HepG2 (cell line): ENCODE data around the gene AFF1. TPM values are rescaled to one million over a fixed set of nuclear protein-coding genes. Genes with fewer than 3 reads are reported as not detected.

Source experiments
- ELF4 ChIP-seq: sonication (generic); formaldehyde crosslinking; IDR thresholded peaks from 2 replicates; pipeline ENCODE4 v1.5.0; 2020; ENCODE audit warnings: missing genetic modification reagents, mild to moderate bottlenecking, moderate library complexity, borderline replicate concordance
- HBP1 ChIP-seq: IDR thresholded peaks from 2 replicates; pipeline ENCODE4 v1.6.1; 2016; ENCODE audit warnings: low read depth, control low read depth
- MATR3 ChIP-seq: sonication (generic); formaldehyde crosslinking; IDR thresholded peaks from 2 replicates; pipeline ENCODE4 v1.4.0; 2020; ENCODE audit warnings: missing genetic modification reagents
- SP5 ChIP-seq: IDR thresholded peaks from 2 replicates; pipeline ENCODE4 v1.6.1; 2016; ENCODE audit warnings: low read depth, borderline replicate concordance
- TFDP2 ChIP-seq: sonication (generic); formaldehyde crosslinking; IDR thresholded peaks from 2 replicates; pipeline ENCODE4 v1.4.0; 2020; ENCODE audit warnings: missing genetic modification reagents
- ZBTB44 ChIP-seq: sonication (generic); formaldehyde crosslinking; IDR thresholded peaks from 2 replicates; pipeline ENCODE4 v1.4.0; 2020; ENCODE audit warnings: missing genetic modification reagents
- ZFX ChIP-seq: sonication (generic); formaldehyde crosslinking; IDR thresholded peaks from 2 replicates; pipeline ENCODE4 v1.4.0; 2020; ENCODE audit warnings: mild to moderate bottlenecking, low read depth, missing genetic modification reagents, moderate library complexity
- ZNF207 ChIP-seq: fragments of 450-650 bp; IDR thresholded peaks from 2 replicates; pipeline ENCODE4 v1.6.1; 2016; ENCODE audit warnings: antibody characterized with exemption, borderline replicate concordance
- ZNF264 ChIP-seq: sonication (generic); formaldehyde crosslinking; IDR thresholded peaks from 2 replicates; pipeline ENCODE4 v1.4.0; 2020; ENCODE audit warnings: missing genetic modification reagents
- ZNF547 ChIP-seq: sonication (generic); formaldehyde crosslinking; IDR thresholded peaks from 2 replicates; pipeline ENCODE4 v1.5.1; 2020; ENCODE audit warnings: mild to moderate bottlenecking, missing genetic modification reagents
- ZNF557 ChIP-seq: sonication (generic); formaldehyde crosslinking; IDR thresholded peaks from 2 replicates; pipeline ENCODE4 v1.4.0; 2020; ENCODE audit warnings: missing genetic modification reagents
- ZNF83 ChIP-seq: sonication (generic); formaldehyde crosslinking; IDR thresholded peaks from 2 replicates; pipeline ENCODE4 v1.4.0; 2020; ENCODE audit warnings: missing genetic modification reagents, mild to moderate bottlenecking, borderline replicate concordance
- polyA plus RNA-seq, 8 experiments: library from polyadenylated mRNA; depleted of rRNA in 3 of 8; stranded (reverse) in 7 of 8; unstranded in 1 of 8; fragments of >200 nt; fragmentation: Illumina TruSeq in 4 of 8; extraction: Trizol in 4 of 8; gene quantifications; 2 replicates each; pipeline versions ENCODE4 v1.2.1 to v1.2.3, GENCODE V29; 2011 to 2016; ENCODE audit warnings: low read depth in 4 of 8, missing spikeins in 1 of 8, mixed read lengths in 1 of 8; ENCODE audit not compliant: insufficient read depth in 1 of 8
- total RNA-seq, 5 experiments: library from RNA; depleted of rRNA; stranded (reverse); fragments of >200 nt; fragmentation: Illumina TruSeq; extraction: Trizol; gene quantifications; 2 replicates each; pipeline ENCODE4 v1.2.3, GENCODE V29; 2016; ENCODE audit warnings: low read depth in 1 of 5
- TF ChIP-seq, protein P1 (sequence below): sonication (generic); formaldehyde crosslinking; conservative IDR thresholded peaks from 2 replicates; pipeline ENCODE4 v1.4.0; 2020; ENCODE audit warnings: missing genetic modification reagents
- TF ChIP-seq, protein P2 (sequence below): sonication (generic); formaldehyde crosslinking; IDR thresholded peaks from 2 replicates; pipeline ENCODE4 v1.8.1; 2023; ENCODE audit warnings: mild to moderate bottlenecking, inconsistent platforms, moderate library complexity, missing genetic modification reagents, borderline replicate concordance
- TF ChIP-seq, protein P3 (sequence below): sonication (generic); formaldehyde crosslinking; IDR thresholded peaks from 2 replicates; pipeline ENCODE4; 2020; ENCODE audit warnings: missing genetic modification reagents, mild to moderate bottlenecking, borderline replicate concordance
- TF ChIP-seq, protein P4 (sequence below): fragments of 450-650 bp; IDR thresholded peaks from 2 replicates; pipeline ENCODE4 v1.6.1; 2016

Gene AFF1
- total and polyA plus RNA-seq, 2 of the 13 experiments (the other 11 are each of a cell fraction or from before 2014, with no cell fraction given) = 15.5 to 15.9 TPM

DNA sequence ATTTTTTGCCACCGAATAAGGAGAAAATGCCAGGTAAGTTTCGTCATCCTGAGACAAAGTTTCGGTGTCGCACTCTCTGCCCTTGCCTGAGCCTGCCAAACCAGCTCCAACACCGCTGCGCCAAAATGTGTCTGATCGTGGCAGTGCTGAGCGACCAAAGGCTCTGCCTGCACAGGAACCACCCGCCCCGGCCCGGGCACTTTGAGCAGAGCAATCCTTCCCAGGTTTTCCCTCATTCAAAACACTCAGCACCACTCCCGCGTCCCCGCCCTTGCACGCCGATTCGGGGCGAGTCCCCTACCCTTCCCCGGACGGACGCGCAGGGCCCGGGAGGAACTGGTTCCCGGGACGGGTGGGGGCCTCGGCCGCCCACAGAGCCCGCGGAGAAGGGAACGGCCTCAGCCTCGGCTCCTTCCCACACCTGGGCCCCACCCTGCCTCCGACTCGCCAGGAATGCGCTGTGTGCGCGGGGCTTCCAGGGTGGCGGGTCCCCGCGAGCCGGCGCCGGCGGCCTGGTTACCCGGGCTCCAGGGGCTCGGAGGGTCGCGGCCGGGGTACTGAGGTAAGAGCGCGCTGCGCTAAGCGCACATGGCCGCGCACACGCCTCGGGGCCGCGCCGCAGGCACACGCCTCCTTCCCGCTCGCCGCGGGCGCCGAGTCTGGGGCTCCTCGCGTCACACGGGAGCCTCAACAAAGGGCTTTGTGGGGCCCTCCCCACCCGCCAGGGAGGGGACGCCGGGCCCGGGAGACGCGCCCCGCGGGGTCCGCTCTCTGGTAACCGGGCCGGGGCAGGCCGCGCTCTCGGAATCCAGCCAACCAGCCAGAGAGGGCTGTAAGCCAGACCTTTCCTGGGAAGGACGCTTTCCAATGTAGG, 42.8 kb upstream of the AFF1 start, which contains the start of gene C4orf36 (continued):
- TF ChIP-seq ZFX = peak; percentile 76
- no peak for TF ChIP-seq HBP1 (CRISPR knock-in tag)
- no peak for TF ChIP-seq ZNF547 (CRISPR knock-in tag)
- TF ChIP-seq, protein P1, sequence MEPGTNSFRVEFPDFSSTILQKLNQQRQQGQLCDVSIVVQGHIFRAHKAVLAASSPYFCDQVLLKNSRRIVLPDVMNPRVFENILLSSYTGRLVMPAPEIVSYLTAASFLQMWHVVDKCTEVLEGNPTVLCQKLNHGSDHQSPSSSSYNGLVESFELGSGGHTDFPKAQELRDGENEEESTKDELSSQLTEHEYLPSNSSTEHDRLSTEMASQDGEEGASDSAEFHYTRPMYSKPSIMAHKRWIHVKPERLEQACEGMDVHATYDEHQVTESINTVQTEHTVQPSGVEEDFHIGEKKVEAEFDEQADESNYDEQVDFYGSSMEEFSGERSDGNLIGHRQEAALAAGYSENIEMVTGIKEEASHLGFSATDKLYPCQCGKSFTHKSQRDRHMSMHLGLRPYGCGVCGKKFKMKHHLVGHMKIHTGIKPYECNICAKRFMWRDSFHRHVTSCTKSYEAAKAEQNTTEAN (CRISPR knock-in tag) = no peak
- TF ChIP-seq SP5 (CRISPR knock-in tag) = no peak
- TF ChIP-seq ZNF83 (CRISPR knock-in tag) = peak; percentile 35; the same call in 1 of the 2 replicates
- no peak for TF ChIP-seq ZNF207
- no peak for TF ChIP-seq ZBTB44
- TF ChIP-seq, protein P2, sequence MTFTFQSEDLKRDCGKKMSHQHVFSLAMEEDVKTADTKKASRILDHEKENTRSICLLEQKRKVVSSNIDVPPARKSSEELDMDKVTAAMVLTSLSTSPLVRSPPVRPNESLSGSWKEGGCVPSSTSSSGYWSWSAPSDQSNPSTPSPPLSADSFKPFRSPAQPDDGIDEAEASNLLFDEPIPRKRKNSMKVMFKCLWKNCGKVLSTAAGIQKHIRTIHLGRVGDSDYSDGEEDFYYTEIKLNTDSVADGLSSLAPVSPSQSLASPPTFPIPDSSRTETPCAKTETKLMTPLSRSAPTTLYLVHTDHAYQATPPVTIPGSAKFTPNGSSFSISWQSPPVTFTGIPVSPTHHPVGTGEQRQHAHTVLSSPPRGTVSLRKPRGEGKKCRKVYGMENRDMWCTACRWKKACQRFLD (CRISPR knock-in tag) = no peak
- TF ChIP-seq ZNF264 = no peak
- TF ChIP-seq, protein P3, sequence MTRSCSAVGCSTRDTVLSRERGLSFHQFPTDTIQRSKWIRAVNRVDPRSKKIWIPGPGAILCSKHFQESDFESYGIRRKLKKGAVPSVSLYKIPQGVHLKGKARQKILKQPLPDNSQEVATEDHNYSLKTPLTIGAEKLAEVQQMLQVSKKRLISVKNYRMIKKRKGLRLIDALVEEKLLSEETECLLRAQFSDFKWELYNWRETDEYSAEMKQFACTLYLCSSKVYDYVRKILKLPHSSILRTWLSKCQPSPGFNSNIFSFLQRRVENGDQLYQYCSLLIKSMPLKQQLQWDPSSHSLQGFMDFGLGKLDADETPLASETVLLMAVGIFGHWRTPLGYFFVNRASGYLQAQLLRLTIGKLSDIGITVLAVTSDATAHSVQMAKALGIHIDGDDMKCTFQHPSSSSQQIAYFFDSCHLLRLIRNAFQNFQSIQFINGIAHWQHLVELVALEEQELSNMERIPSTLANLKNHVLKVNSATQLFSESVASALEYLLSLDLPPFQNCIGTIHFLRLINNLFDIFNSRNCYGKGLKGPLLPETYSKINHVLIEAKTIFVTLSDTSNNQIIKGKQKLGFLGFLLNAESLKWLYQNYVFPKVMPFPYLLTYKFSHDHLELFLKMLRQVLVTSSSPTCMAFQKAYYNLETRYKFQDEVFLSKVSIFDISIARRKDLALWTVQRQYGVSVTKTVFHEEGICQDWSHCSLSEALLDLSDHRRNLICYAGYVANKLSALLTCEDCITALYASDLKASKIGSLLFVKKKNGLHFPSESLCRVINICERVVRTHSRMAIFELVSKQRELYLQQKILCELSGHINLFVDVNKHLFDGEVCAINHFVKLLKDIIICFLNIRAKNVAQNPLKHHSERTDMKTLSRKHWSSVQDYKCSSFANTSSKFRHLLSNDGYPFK (CRISPR knock-in tag) = no peak
- no peak for TF ChIP-seq ELF4 (CRISPR knock-in tag)
- no peak for TF ChIP-seq MATR3 (CRISPR knock-in tag)
- TF ChIP-seq ZNF557 (CRISPR knock-in tag) = no peak
- peak; percentile 74; the same call in 1 of the 2 replicates for TF ChIP-seq TFDP2 (CRISPR knock-in tag)
- TF ChIP-seq, protein P4, sequence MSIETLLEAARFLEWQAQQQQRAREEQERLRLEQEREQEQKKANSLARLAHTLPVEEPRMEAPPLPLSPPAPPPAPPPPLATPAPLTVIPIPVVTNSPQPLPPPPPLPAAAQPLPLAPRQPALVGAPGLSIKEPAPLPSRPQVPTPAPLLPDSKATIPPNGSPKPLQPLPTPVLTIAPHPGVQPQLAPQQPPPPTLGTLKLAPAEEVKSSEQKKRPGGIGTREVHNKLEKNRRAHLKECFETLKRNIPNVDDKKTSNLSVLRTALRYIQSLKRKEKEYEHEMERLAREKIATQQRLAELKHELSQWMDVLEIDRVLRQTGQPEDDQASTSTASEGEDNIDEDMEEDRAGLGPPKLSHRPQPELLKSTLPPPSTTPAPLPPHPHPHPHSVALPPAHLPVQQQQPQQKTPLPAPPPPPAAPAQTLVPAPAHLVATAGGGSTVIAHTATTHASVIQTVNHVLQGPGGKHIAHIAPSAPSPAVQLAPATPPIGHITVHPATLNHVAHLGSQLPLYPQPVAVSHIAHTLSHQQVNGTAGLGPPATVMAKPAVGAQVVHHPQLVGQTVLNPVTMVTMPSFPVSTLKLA = no peak
